ENCODE data around the gene CTNNA3.
"Not testable (repeated sequence)": the region's sequence is repeated elsewhere in the genome, so short reads cannot be mapped to it uniquely, and the experiment has no call there.

The CTNNA3 gene

GRCh38 chr10:67224553-67224952 lies 471.4 kb downstream of the CTNNA3 start:
- Histone ChIP-seq H3K27me3 (ENCODE audit: insufficient read depth, poor library complexity, severe bottlenecking) (peaks cover 10% of the 10 kb centered on the region), H3K9me3 (ENCODE audit: severe bottlenecking) (no peaks in the 10 kb centered on the region), H3K27ac (ENCODE audit: poor library complexity, severe bottlenecking) (no peak overlapping the region), H3K4me1 (ENCODE audit: insufficient read depth, poor library complexity, severe bottlenecking) (no peaks in the 10 kb centered on the region), H3K36me3 (ENCODE audit: low read depth) (no peaks in the 10 kb centered on the region), H3K4me3 (ENCODE audit: severe bottlenecking) (no peak overlapping the region)
- no peak for TF ChIP-seq CTCF (IDR thresholded peaks at IDR 0.05; ENCODE audit: poor library complexity, severe bottlenecking)
- DNase-seq (ENCODE audit: low spot score) (no peak), ATAC-seq (ENCODE audit: low read depth) (no peak)

GRCh38 chr10:67222934-67223333 lies 473.1 kb downstream of the CTNNA3 start:
- ATAC-seq (ENCODE audit: low read depth) (no peak), DNase-seq (ENCODE audit: low spot score) (no peak)
- TF ChIP-seq CTCF (IDR thresholded peaks at IDR 0.05; ENCODE audit: poor library complexity, severe bottlenecking), result no peak
- Histone ChIP-seq H3K27me3 (ENCODE audit: insufficient read depth, poor library complexity, severe bottlenecking) (peaks cover 20% of the 10 kb centered on the region), H3K4me3 (ENCODE audit: severe bottlenecking) (no peak overlapping the region), H3K27ac (ENCODE audit: poor library complexity, severe bottlenecking) (no peak overlapping the region), H3K36me3 (ENCODE audit: low read depth) (no peaks in the 10 kb centered on the region), H3K9me3 (ENCODE audit: severe bottlenecking) (no peaks in the 10 kb centered on the region), H3K4me1 (ENCODE audit: insufficient read depth, poor library complexity, severe bottlenecking) (no peaks in the 10 kb centered on the region)

GRCh38 chr10:67221939-67222494 lies 474.0 kb downstream of the CTNNA3 start:
- Histone ChIP-seq H3K27ac (ENCODE audit: poor library complexity, severe bottlenecking) (no peak overlapping the region), H3K4me3 (ENCODE audit: severe bottlenecking) (no peak overlapping the region), H3K27me3 (ENCODE audit: insufficient read depth, poor library complexity, severe bottlenecking) (peaks cover 18% of the 10 kb centered on the region), H3K9me3 (ENCODE audit: severe bottlenecking) (no peaks in the 10 kb centered on the region), H3K4me1 (ENCODE audit: insufficient read depth, poor library complexity, severe bottlenecking) (no peaks in the 10 kb centered on the region), H3K36me3 (ENCODE audit: low read depth) (no peaks in the 10 kb centered on the region)
- TF ChIP-seq CTCF (IDR thresholded peaks at IDR 0.05; ENCODE audit: poor library complexity, severe bottlenecking), result no peak
- DNase-seq (ENCODE audit: low spot score) (no peak), ATAC-seq (ENCODE audit: low read depth) (no peak)

GRCh38 chr10:67211680-67212079 lies 484.3 kb downstream of the CTNNA3 start:
- H3K27me3 ChIP-seq (ENCODE audit: insufficient read depth, poor library complexity, severe bottlenecking), result peaks cover 44% of the 10 kb centered on the region
- DNase-seq (ENCODE audit: low spot score) (no peak), ATAC-seq (ENCODE audit: low read depth) (no peak)
- no peak overlapping the region for H3K27ac ChIP-seq (ENCODE audit: poor library complexity, severe bottlenecking)
- TF ChIP-seq CTCF (IDR thresholded peaks at IDR 0.05; ENCODE audit: poor library complexity, severe bottlenecking), result no peak
- H3K36me3 ChIP-seq (ENCODE audit: low read depth), result no peaks in the 10 kb centered on the region
- H3K4me3 ChIP-seq (ENCODE audit: severe bottlenecking), result no peak overlapping the region
- H3K4me1 ChIP-seq (ENCODE audit: insufficient read depth, poor library complexity, severe bottlenecking), result no peaks in the 10 kb centered on the region
- H3K9me3 ChIP-seq (ENCODE audit: severe bottlenecking), result peaks cover 1% of the 10 kb centered on the region

GRCh38 chr10:67207923-67208322 lies 488.1 kb downstream of the CTNNA3 start:
- DNase-seq (ENCODE audit: low spot score); H3K36me3 ChIP-seq (ENCODE audit: low read depth); ATAC-seq (ENCODE audit: low read depth); H3K27ac ChIP-seq (ENCODE audit: poor library complexity, severe bottlenecking); H3K4me3 ChIP-seq (ENCODE audit: severe bottlenecking); H3K9me3 ChIP-seq (ENCODE audit: severe bottlenecking); H3K4me1 ChIP-seq (ENCODE audit: insufficient read depth, poor library complexity, severe bottlenecking): not testable (repeated sequence)
- peaks cover 19% of the 10 kb centered on the region for H3K27me3 ChIP-seq (ENCODE audit: insufficient read depth, poor library complexity, severe bottlenecking)
